Germinal center (tissue), 1 donor: Measurements from ENCODE around the gene DDX4.
"Not testable (repeated sequence)": the region's sequence is repeated elsewhere in the genome, so short reads cannot be mapped to it uniquely, and the experiment has no call there.

Experiments used
- DNase-seq: peaks from one replicate; pipeline ENCODE4 v3.0.0; 2012; ENCODE audit warnings: mixed read lengths, low spot score

The DDX4 gene

GRCh38 chr5:55737793-55738192, at the start of gene DDX4:
Gene DDX4 (plus strand): TSS chr5:55738061. CDS start chr5:55738964, 903 bp downstream.
- DNase-seq, result no peak

- peak; percentile 33 for DNase-seq
Measured at GRCh38 chr5:55691265-55692105, 46.4 kb upstream of the DDX4 start.

GRCh38 chr5:55692106-55692417, 45.8 kb upstream of the DDX4 start:
- DNase-seq, result no peak

- no peak for DNase-seq
Measured at GRCh38 chr5:55692509-55692908, 45.4 kb upstream of the DDX4 start.

- DNase-seq, result no peak
Measured at GRCh38 chr5:55694152-55694830, 43.6 kb upstream of the DDX4 start.

GRCh38 chr5:55696704-55697103, 41.2 kb upstream of the DDX4 start:
- DNase-seq, result not testable (repeated sequence)

- no peak for DNase-seq
Measured at GRCh38 chr5:55699041-55699688, 38.7 kb upstream of the DDX4 start.

GRCh38 chr5:55700745-55701144, 37.1 kb upstream of the DDX4 start:
- no peak for DNase-seq

GRCh38 chr5:55701462-55702103, 36.3 kb upstream of the DDX4 start:
- DNase-seq, result no peak

- peak; percentile 47 for DNase-seq
Measured at GRCh38 chr5:55702598-55703345, 35.1 kb upstream of the DDX4 start.

- DNase-seq, result no peak
Measured at GRCh38 chr5:55706230-55706629, 31.6 kb upstream of the DDX4 start.

- no peak for DNase-seq
Measured at GRCh38 chr5:55708732-55709131, 29.1 kb upstream of the DDX4 start.

- DNase-seq, result peak; percentile 4
Measured at GRCh38 chr5:55711507-55712022, 26.3 kb upstream of the DDX4 start.

GRCh38 chr5:55712023-55712859, 25.6 kb upstream of the DDX4 start, which contains the start of gene SLC38A9:
Gene SLC38A9 (minus strand): TSS chr5:55712324. CDS start chr5:55697958, 14,366 bp downstream.
- peak; percentile 91 for DNase-seq

GRCh38 chr5:55713871-55714270, 24.0 kb upstream of the DDX4 start:
- no peak for DNase-seq

- DNase-seq, result no peak
Measured at GRCh38 chr5:55714339-55714738, 23.5 kb upstream of the DDX4 start.

- no peak for DNase-seq
Measured at GRCh38 chr5:55714749-55715148, 23.1 kb upstream of the DDX4 start.

- DNase-seq, result no peak
Measured at GRCh38 chr5:55715519-55716078, 22.3 kb upstream of the DDX4 start.

GRCh38 chr5:55719026-55719425, 18.8 kb upstream of the DDX4 start:
- not testable (repeated sequence) for DNase-seq

- DNase-seq, result no peak
Measured at GRCh38 chr5:55720188-55720703, 17.6 kb upstream of the DDX4 start.
